ENCODE measurements around the gene ACTG1.

ACTG1 gene

DNA sequence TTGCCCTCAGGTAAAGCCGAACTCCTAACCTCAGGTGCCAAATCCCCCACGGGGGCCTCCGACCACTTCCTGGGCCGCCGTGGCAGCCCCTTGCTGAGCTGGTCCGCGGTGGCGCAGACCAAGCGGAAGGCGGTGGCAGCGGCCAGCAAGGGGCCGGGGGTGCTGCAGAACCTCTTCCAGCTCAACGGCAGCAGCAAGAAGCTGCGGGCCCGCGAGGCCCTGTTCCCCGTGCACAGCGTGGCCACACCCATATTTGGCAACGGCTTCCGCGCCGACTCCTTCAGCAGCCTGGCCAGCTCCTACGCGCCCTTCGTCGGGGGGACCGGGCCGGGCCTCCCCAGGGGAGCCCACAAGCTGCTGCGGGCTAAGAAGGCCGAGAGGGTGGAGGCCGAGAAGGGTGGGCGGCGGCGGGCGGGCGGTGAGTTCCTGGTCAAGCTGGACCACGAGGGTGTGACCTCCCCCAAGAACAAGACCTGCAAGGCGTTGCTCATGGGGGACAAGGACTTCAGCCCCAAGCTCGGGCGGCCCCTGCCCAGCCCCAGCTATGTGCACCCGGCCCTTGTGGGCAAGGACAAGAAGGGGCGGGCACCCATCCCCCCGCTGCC is 51.6 kb downstream of the ACTG1 start:
- no peak for DNase-seq

Data from activated CD4-positive, alpha-beta T cell treated with anti-CD3 and anti-CD28 coated beads, Interleukin-10, Interleukin-2, amounts not matched to agents 100 ng/mL and 50 ng/mL, durations not matched to agents 16 hours and 8 hours (primary cell).